SK-N-SH treated with all-trans-retinoic acid at 6 μM for 48 hours (cell line): Measurements from ENCODE around the gene PTPRD.

ENCODE experiments used
- ATAC-seq: fragments of 200-7000 bp; cut with Tn5 transposase; 3 replicates; pipeline ENCODE4 v1.9.1; 2020; ENCODE audit warnings: mild to moderate bottlenecking, moderate library complexity
- ARNTL ChIP-seq: fragments of 450-650 bp; formaldehyde crosslinking; IDR thresholded peaks from 2 replicates; pipeline ENCODE4 v1.5.0; 2020; ENCODE audit warnings: low read depth, mild to moderate bottlenecking, moderate library complexity, borderline replicate concordance
- BACH2 ChIP-seq: fragments of 250-450 bp; sonication (Bioruptor Pico); IDR thresholded peaks from 2 replicates; pipeline ENCODE4 v1.9.0; 2021; ENCODE audit warnings: mild to moderate bottlenecking, borderline replicate concordance
- CREB5 ChIP-seq: fragments of 250-450 bp; sonication (Bioruptor Pico); IDR thresholded peaks from 2 replicates; pipeline ENCODE4 v1.5.1; 2020; ENCODE audit warnings: low read depth, mild to moderate bottlenecking, moderate library complexity
- CSDC2 ChIP-seq: fragments of 250-450 bp; sonication (Bioruptor Pico); IDR thresholded peaks from 2 replicates; pipeline ENCODE4 v1.5.0; 2020; ENCODE audit warnings: mild to moderate bottlenecking, moderate library complexity
- CSRNP3 ChIP-seq: fragments of 250-450 bp; sonication (Bioruptor Pico); IDR thresholded peaks from 2 replicates; pipeline ENCODE4 v1.5.1; 2021; ENCODE audit warnings: mild to moderate bottlenecking, moderate library complexity
- ESRRG ChIP-seq: fragments of 250-450 bp; sonication (Bioruptor Pico); IDR thresholded peaks from 2 replicates; pipeline ENCODE4 v1.6.1; 2021; ENCODE audit warnings: mild to moderate bottlenecking
- GLIS3 ChIP-seq: fragments of 250-450 bp; sonication (Bioruptor Pico); IDR thresholded peaks from 2 replicates; pipeline ENCODE4 v1.5.0; 2020; ENCODE audit warnings: mild to moderate bottlenecking, moderate library complexity
- ISL1 ChIP-seq: fragments of 250-450 bp; sonication (Bioruptor Pico); IDR thresholded peaks from 2 replicates; pipeline ENCODE4 v2.1.2; 2022; ENCODE audit warnings: mild to moderate bottlenecking, moderate library complexity
- PATZ1 ChIP-seq: fragments of 250-450 bp; sonication (Bioruptor Pico); IDR thresholded peaks from 2 replicates; pipeline ENCODE4 v1.8.0; 2020; ENCODE audit warnings: mild to moderate bottlenecking, moderate library complexity, borderline replicate concordance
- POU6F1 ChIP-seq: fragments of 250-450 bp; sonication (Bioruptor Pico); IDR thresholded peaks from 2 replicates; pipeline ENCODE4 v1.8.0; 2021; ENCODE audit warnings: low read depth, mild to moderate bottlenecking, moderate library complexity, borderline replicate concordance
- PPARA ChIP-seq: fragments of 250-450 bp; sonication (Bioruptor Pico); IDR thresholded peaks from 2 replicates; pipeline ENCODE4 v1.5.0; 2020; ENCODE audit warnings: mild to moderate bottlenecking, borderline replicate concordance
- RARB ChIP-seq: fragments of 250-450 bp; sonication (Bioruptor Pico); IDR thresholded peaks from 2 replicates; pipeline ENCODE4 v1.8.0; 2021; ENCODE audit warnings: mild to moderate bottlenecking, moderate library complexity
- TCF4 ChIP-seq: fragments of 250-450 bp; sonication (Bioruptor Pico); IDR thresholded peaks from 2 replicates; pipeline ENCODE4 v1.8.0; 2021; ENCODE audit warnings: mild to moderate bottlenecking, moderate library complexity, borderline replicate concordance
- TOX ChIP-seq: fragments of 250-450 bp; sonication (Bioruptor Pico); IDR thresholded peaks from 2 replicates; pipeline ENCODE4 v1.8.0; 2021; ENCODE audit warnings: mild to moderate bottlenecking, moderate library complexity, borderline replicate concordance
- TSHZ2 ChIP-seq: fragments of 250-450 bp; sonication (Bioruptor Pico); IDR thresholded peaks from 2 replicates; pipeline ENCODE4 v1.5.0; 2020; ENCODE audit warnings: mild to moderate bottlenecking, moderate library complexity
- ZC3H10 ChIP-seq: fragments of 250-450 bp; sonication (Bioruptor Pico); IDR thresholded peaks from 2 replicates; pipeline ENCODE4 v1.5.1; 2021; ENCODE audit warnings: mild to moderate bottlenecking, moderate library complexity
- ZFP3 ChIP-seq: fragments of 250-450 bp; sonication (Bioruptor Pico); IDR thresholded peaks from 2 replicates; pipeline ENCODE4 v1.5.0; 2020; ENCODE audit warnings: mild to moderate bottlenecking, moderate library complexity
- ZFP30 ChIP-seq: fragments of 450-650 bp; formaldehyde crosslinking; IDR thresholded peaks from 2 replicates; pipeline ENCODE4 v1.5.0; 2022; ENCODE audit warnings: mild to moderate bottlenecking, moderate library complexity
- ZNF565 ChIP-seq: fragments of 450-650 bp; formaldehyde crosslinking; conservative IDR thresholded peaks from 2 replicates; pipeline ENCODE4 v1.5.0; 2020; ENCODE audit warnings: low read depth, mild to moderate bottlenecking, moderate library complexity
- ZNF70 ChIP-seq: fragments of 450-650 bp; formaldehyde crosslinking; IDR thresholded peaks from 2 replicates; pipeline ENCODE4 v1.5.0; 2020; ENCODE audit warnings: mild to moderate bottlenecking, moderate library complexity

The PTPRD gene

GRCh38 chr9:10172476-10172875 is 440.3 kb downstream of the PTPRD start (continued):
- TF ChIP-seq RARB (CRISPR knock-in tag) (no peak), ZC3H10 (no peak)

- ATAC-seq: no peak
Measured at GRCh38 chr9:10168241-10168640, 444.6 kb downstream of the PTPRD start.

GRCh38 chr9:10148796-10149195 is 464.0 kb downstream of the PTPRD start:
- TF ChIP-seq ZNF70 (CRISPR knock-in tag): no peak
- TF ChIP-seq ZNF565 (CRISPR knock-in tag): no peak
- TF ChIP-seq ZFP30: no peak
- no peak for TF ChIP-seq CREB5 (CRISPR knock-in tag)
- no peak for TF ChIP-seq GLIS3
- ATAC-seq: no peak

More at GRCh38 chr9:10168241-10168640, 444.6 kb downstream of the PTPRD start:
- TF ChIP-seq BACH2 (CRISPR knock-in tag): no peak
- no peak for TF ChIP-seq TSHZ2 (CRISPR knock-in tag)
- TF ChIP-seq ZFP30: no peak
- TF ChIP-seq ESRRG (CRISPR knock-in tag): no peak
- TF ChIP-seq ZC3H10: no peak
- TF ChIP-seq ZFP3 (CRISPR knock-in tag): no peak
- no peak for TF ChIP-seq CSRNP3 (CRISPR knock-in tag)
- no peak for TF ChIP-seq ZNF70 (CRISPR knock-in tag)
- TF ChIP-seq PPARA (CRISPR knock-in tag): no peak
- TF ChIP-seq TCF4 (CRISPR knock-in tag): no peak
- no peak for TF ChIP-seq TOX (CRISPR knock-in tag)

- TF ChIP-seq ZFP3 (CRISPR knock-in tag) (no peak), PPARA (CRISPR knock-in tag) (no peak), TOX (CRISPR knock-in tag) (no peak), CSDC2 (CRISPR knock-in tag) (no peak)
- ATAC-seq: no peak
Measured at GRCh38 chr9:10146517-10147331, 466.1 kb downstream of the PTPRD start.

GRCh38 chr9:10144355-10144754 is 468.4 kb downstream of the PTPRD start:
- ATAC-seq: no peak
- TF ChIP-seq ISL1: no peak
- no peak for TF ChIP-seq POU6F1
- no peak for TF ChIP-seq CREB5 (CRISPR knock-in tag)
- no peak for TF ChIP-seq ZNF70 (CRISPR knock-in tag)
- TF ChIP-seq ZNF565 (CRISPR knock-in tag): no peak
- TF ChIP-seq GLIS3: no peak
- TF ChIP-seq ESRRG (CRISPR knock-in tag): no peak
- no peak for TF ChIP-seq PATZ1 (CRISPR knock-in tag)
- no peak for TF ChIP-seq ARNTL (CRISPR knock-in tag)
- no peak for TF ChIP-seq ZFP30
- no peak for TF ChIP-seq ZFP3 (CRISPR knock-in tag)
